Measurements from ENCODE around the gene RPS6KC1. TPM values are rescaled to one million over a fixed set of nuclear protein-coding genes. Genes with fewer than 3 reads are reported as not detected.

The RPS6KC1 gene
- total and polyA plus RNA-seq, 5 donors from 2014 or later = 3.4 to 11.1 (median 6.1) TPM

GRCh38 chr1:213264531-213264930 is 213.5 kb downstream of the RPS6KC1 start:
- H3K4me3 ChIP-seq (ENCODE audit: low read depth, low read length) = no peak overlapping the region
- no peak for ATAC-seq (ENCODE audit: low read depth in 2 of 2)
- no peaks in the 10 kb centered on the region for H3K4me1 ChIP-seq (ENCODE audit: control insufficient read depth, insufficient read depth, low read length, poor library complexity, severe bottlenecking)
- no peaks in the 10 kb centered on the region for H3K36me3 ChIP-seq (ENCODE audit: control insufficient read depth, insufficient read depth, low read length)
- DNase-seq = no peak
- no peak overlapping the region for H3K27ac Mint-ChIP-seq
- no peak overlapping the region for H3K27ac ChIP-seq (ENCODE audit: insufficient read depth, low read length, poor library complexity, severe bottlenecking)
- peaks cover 0 to 17% (median 3%) of the 10 kb centered on the region in 7 donors for H3K9me3 Mint-ChIP-seq
- H3K27me3 Mint-ChIP-seq = no peaks in the 10 kb centered on the region
- peaks cover 60% of the 10 kb centered on the region for H3K36me3 Mint-ChIP-seq
- H3K27me3 ChIP-seq (ENCODE audit: control insufficient read depth, insufficient read depth, low read length) = no peaks in the 10 kb centered on the region
- H3K4me1 Mint-ChIP-seq = peaks cover 0 to 14% (median 0%) of the 10 kb centered on the region in 4 donors
- no peak overlapping the region for H3K4me3 Mint-ChIP-seq
- H3K9me3 ChIP-seq (ENCODE audit: control insufficient read depth in 2 of 2, low read length in 2 of 2) = peaks cover 0 to 6% of the 10 kb centered on the region in 2 experiments

- Mint-ChIP-seq H3K4me3 (no peak overlapping the region), H3K27me3 (no peaks in the 10 kb centered on the region), H3K27ac (no peak overlapping the region), H3K36me3 (peaks cover 51% of the 10 kb centered on the region), H3K4me1 (peaks cover 0 to 17% (median 0%) of the 10 kb centered on the region in 4 donors), H3K9me3 (peaks cover 0 to 17% (median 3%) of the 10 kb centered on the region in 7 donors)
- H3K4me3 ChIP-seq (ENCODE audit: low read depth, low read length) = no peak overlapping the region
- ATAC-seq (ENCODE audit: low read depth in 2 of 2) (no peak), DNase-seq (no peak)
- H3K36me3 ChIP-seq (ENCODE audit: control insufficient read depth, insufficient read depth, low read length) = no peaks in the 10 kb centered on the region
- H3K9me3 ChIP-seq (ENCODE audit: control insufficient read depth in 2 of 2, low read length in 2 of 2) = peaks cover 0 to 6% of the 10 kb centered on the region in 2 experiments
- H3K27ac ChIP-seq (ENCODE audit: insufficient read depth, low read length, poor library complexity, severe bottlenecking) = no peak overlapping the region
- no peaks in the 10 kb centered on the region for H3K4me1 ChIP-seq (ENCODE audit: control insufficient read depth, insufficient read depth, low read length, poor library complexity, severe bottlenecking)
- H3K27me3 ChIP-seq (ENCODE audit: control insufficient read depth, insufficient read depth, low read length) = no peaks in the 10 kb centered on the region
Observed at GRCh38 chr1:213266983-213267772, 216.1 kb downstream of the RPS6KC1 start.

GRCh38 chr1:213268221-213268620 is 217.2 kb downstream of the RPS6KC1 start:
- Histone ChIP-seq H3K27me3 (ENCODE audit: control insufficient read depth, insufficient read depth, low read length) (no peaks in the 10 kb centered on the region), H3K9me3 (ENCODE audit: control insufficient read depth in 2 of 2, low read length in 2 of 2) (peaks cover 0 to 6% of the 10 kb centered on the region in 2 experiments), H3K36me3 (ENCODE audit: control insufficient read depth, insufficient read depth, low read length) (no peaks in the 10 kb centered on the region), H3K4me3 (ENCODE audit: low read depth, low read length) (no peak overlapping the region), H3K4me1 (ENCODE audit: control insufficient read depth, insufficient read depth, low read length, poor library complexity, severe bottlenecking) (no peaks in the 10 kb centered on the region), H3K27ac (ENCODE audit: insufficient read depth, low read length, poor library complexity, severe bottlenecking) (no peak overlapping the region)
- Mint-ChIP-seq H3K27me3 (no peaks in the 10 kb centered on the region), H3K9me3 (peaks cover 0 to 17% (median 3%) of the 10 kb centered on the region in 7 donors), H3K27ac (no peak overlapping the region), H3K36me3 (peaks cover 49% of the 10 kb centered on the region), H3K4me1 (peaks cover 0 to 13% (median 0%) of the 10 kb centered on the region in 4 donors), H3K4me3 (no peak overlapping the region)
- no peak for ATAC-seq (ENCODE audit: low read depth in 2 of 2)
- DNase-seq = no peak

- H3K27ac Mint-ChIP-seq = no peak overlapping the region
- peaks cover 45% of the 10 kb centered on the region for H3K36me3 Mint-ChIP-seq
- no peak overlapping the region for H3K4me3 Mint-ChIP-seq
- H3K9me3 ChIP-seq (ENCODE audit: control insufficient read depth in 2 of 2, low read length in 2 of 2) = peaks cover 0 to 6% of the 10 kb centered on the region in 2 experiments
- H3K27me3 Mint-ChIP-seq = no peaks in the 10 kb centered on the region
- H3K27ac ChIP-seq (ENCODE audit: insufficient read depth, low read length, poor library complexity, severe bottlenecking) = no peak overlapping the region
- no peaks in the 10 kb centered on the region for H3K27me3 ChIP-seq (ENCODE audit: control insufficient read depth, insufficient read depth, low read length)
- no peaks in the 10 kb centered on the region for H3K36me3 ChIP-seq (ENCODE audit: control insufficient read depth, insufficient read depth, low read length)
- ATAC-seq (ENCODE audit: low read depth in 2 of 2) (no peak), DNase-seq (no peak)
- no peak overlapping the region for H3K4me3 ChIP-seq (ENCODE audit: low read depth, low read length)
- H3K4me1 Mint-ChIP-seq = peaks cover 0 to 7% (median under 1%) of the 10 kb centered on the region in 4 donors
- peaks cover 0 to 17% (median 0%) of the 10 kb centered on the region in 7 donors for H3K9me3 Mint-ChIP-seq
- no peaks in the 10 kb centered on the region for H3K4me1 ChIP-seq (ENCODE audit: control insufficient read depth, insufficient read depth, low read length, poor library complexity, severe bottlenecking)
Observed at GRCh38 chr1:213269829-213270228, 218.8 kb downstream of the RPS6KC1 start.

GRCh38 chr1:213273546-213273945 is 222.5 kb downstream of the RPS6KC1 start:
- Mint-ChIP-seq H3K36me3 (peaks cover 40% of the 10 kb centered on the region), H3K27ac (no peak overlapping the region)
- no peak for ATAC-seq (ENCODE audit: low read depth in 2 of 2)

GRCh38 chr1:213274140-213274539 is 223.1 kb downstream of the RPS6KC1 start:
- Mint-ChIP-seq H3K27me3 (no peaks in the 10 kb centered on the region), H3K27ac (no peak overlapping the region), H3K4me3 (no peak overlapping the region), H3K9me3 (no peaks in the 10 kb centered on the region), H3K4me1 (peaks cover 0 to 6% (median under 1%) of the 10 kb centered on the region in 4 donors), H3K36me3 (peaks cover 40% of the 10 kb centered on the region)
- no peak overlapping the region for H3K4me3 ChIP-seq (ENCODE audit: low read depth, low read length)
- no peaks in the 10 kb centered on the region for H3K36me3 ChIP-seq (ENCODE audit: control insufficient read depth, insufficient read depth, low read length)
- no peaks in the 10 kb centered on the region for H3K27me3 ChIP-seq (ENCODE audit: control insufficient read depth, insufficient read depth, low read length)
- ATAC-seq (ENCODE audit: low read depth in 2 of 2) (no peak), DNase-seq (peak in 1 of 3 donors; percentile 28)
- H3K9me3 ChIP-seq (ENCODE audit: control insufficient read depth in 2 of 2, low read length in 2 of 2) = no peaks in the 10 kb centered on the region
- no peak overlapping the region for H3K27ac ChIP-seq (ENCODE audit: insufficient read depth, low read length, poor library complexity, severe bottlenecking)
- H3K4me1 ChIP-seq (ENCODE audit: control insufficient read depth, insufficient read depth, low read length, poor library complexity, severe bottlenecking) = no peaks in the 10 kb centered on the region

More at GRCh38 chr1:213273546-213273945, 222.5 kb downstream of the RPS6KC1 start:
- H3K4me1 Mint-ChIP-seq = peaks cover 0 to 7% (median under 1%) of the 10 kb centered on the region in 4 donors
- no peak overlapping the region for H3K27ac ChIP-seq (ENCODE audit: insufficient read depth, low read length, poor library complexity, severe bottlenecking)
- H3K36me3 ChIP-seq (ENCODE audit: control insufficient read depth, insufficient read depth, low read length) = no peaks in the 10 kb centered on the region
- no peaks in the 10 kb centered on the region for H3K27me3 Mint-ChIP-seq
- H3K4me1 ChIP-seq (ENCODE audit: control insufficient read depth, insufficient read depth, low read length, poor library complexity, severe bottlenecking) = no peaks in the 10 kb centered on the region
- H3K4me3 ChIP-seq (ENCODE audit: low read depth, low read length) = no peak overlapping the region
- H3K27me3 ChIP-seq (ENCODE audit: control insufficient read depth, insufficient read depth, low read length) = no peaks in the 10 kb centered on the region
- H3K4me3 Mint-ChIP-seq = no peak overlapping the region
- H3K9me3 ChIP-seq (ENCODE audit: control insufficient read depth in 2 of 2, low read length in 2 of 2) = no peaks in the 10 kb centered on the region
- H3K9me3 Mint-ChIP-seq = peaks cover 0 to 2% (median 0%) of the 10 kb centered on the region in 7 donors
- no peak for DNase-seq

- H3K9me3 Mint-ChIP-seq = peaks cover 0 to under 1% (median 0%) of the 10 kb centered on the region in 7 donors
- H3K27ac Mint-ChIP-seq = no peak overlapping the region
- ATAC-seq (ENCODE audit: low read depth in 2 of 2) (no peak), DNase-seq (no peak)
- peaks cover 35% of the 10 kb centered on the region for H3K36me3 Mint-ChIP-seq
- H3K4me3 Mint-ChIP-seq = no peak overlapping the region
- no peak overlapping the region for H3K27ac ChIP-seq (ENCODE audit: insufficient read depth, low read length, poor library complexity, severe bottlenecking)
- H3K27me3 Mint-ChIP-seq = no peaks in the 10 kb centered on the region
- H3K36me3 ChIP-seq (ENCODE audit: control insufficient read depth, insufficient read depth, low read length) = no peaks in the 10 kb centered on the region
- no peaks in the 10 kb centered on the region for H3K27me3 ChIP-seq (ENCODE audit: control insufficient read depth, insufficient read depth, low read length)
- peaks cover 0 to 2% (median 0%) of the 10 kb centered on the region in 4 donors for H3K4me1 Mint-ChIP-seq
- no peaks in the 10 kb centered on the region for H3K9me3 ChIP-seq (ENCODE audit: control insufficient read depth in 2 of 2, low read length in 2 of 2)
- H3K4me1 ChIP-seq (ENCODE audit: control insufficient read depth, insufficient read depth, low read length, poor library complexity, severe bottlenecking) = no peaks in the 10 kb centered on the region
- no peak overlapping the region for H3K4me3 ChIP-seq (ENCODE audit: low read depth, low read length)
Observed at GRCh38 chr1:213275293-213275692, 224.3 kb downstream of the RPS6KC1 start.
